AG09319 (cell line): ENCODE measurements around the gene MAP3K20.
"Not testable (repeated sequence)": the region's sequence is repeated elsewhere in the genome, so short reads cannot be mapped to it uniquely, and the experiment has no call there.

Experiments
- DNase-seq: peaks from one replicate; pipeline ENCODE4 v3.0.0-alpha.2; 2010; ENCODE audit warnings: low read depth; ENCODE audit errors: extremely low read depth
- TF ChIP-seq, protein P1 (sequence below): IDR thresholded peaks from 2 replicates; pipeline ENCODE4 v1.5.1; 2011; ENCODE audit warnings: low read depth, mild to moderate bottlenecking, inconsistent platforms, low read length, moderate library complexity

MAP3K20 gene

DNA sequence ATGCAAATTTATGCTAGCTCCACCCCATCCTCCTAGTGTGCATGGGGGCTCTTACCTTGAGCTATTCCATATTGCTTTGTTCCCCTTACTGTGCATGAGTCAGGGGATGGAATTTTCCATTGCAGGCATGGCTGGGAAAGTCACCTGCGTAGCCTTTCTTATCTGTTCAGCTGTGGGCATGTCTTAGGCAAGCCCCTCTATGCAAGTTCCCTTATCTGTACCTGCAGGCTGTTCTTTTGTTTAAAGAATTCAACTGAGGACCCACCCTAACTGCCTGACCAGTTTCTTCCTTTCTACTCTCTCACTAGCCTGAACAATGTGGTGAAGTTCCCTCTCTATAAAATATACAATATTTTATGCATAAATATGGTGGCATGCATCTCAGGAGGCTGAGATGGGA lies 224.8 kb downstream of the MAP3K20 start:
- DNase-seq: no peak
- TF ChIP-seq, protein P1, sequence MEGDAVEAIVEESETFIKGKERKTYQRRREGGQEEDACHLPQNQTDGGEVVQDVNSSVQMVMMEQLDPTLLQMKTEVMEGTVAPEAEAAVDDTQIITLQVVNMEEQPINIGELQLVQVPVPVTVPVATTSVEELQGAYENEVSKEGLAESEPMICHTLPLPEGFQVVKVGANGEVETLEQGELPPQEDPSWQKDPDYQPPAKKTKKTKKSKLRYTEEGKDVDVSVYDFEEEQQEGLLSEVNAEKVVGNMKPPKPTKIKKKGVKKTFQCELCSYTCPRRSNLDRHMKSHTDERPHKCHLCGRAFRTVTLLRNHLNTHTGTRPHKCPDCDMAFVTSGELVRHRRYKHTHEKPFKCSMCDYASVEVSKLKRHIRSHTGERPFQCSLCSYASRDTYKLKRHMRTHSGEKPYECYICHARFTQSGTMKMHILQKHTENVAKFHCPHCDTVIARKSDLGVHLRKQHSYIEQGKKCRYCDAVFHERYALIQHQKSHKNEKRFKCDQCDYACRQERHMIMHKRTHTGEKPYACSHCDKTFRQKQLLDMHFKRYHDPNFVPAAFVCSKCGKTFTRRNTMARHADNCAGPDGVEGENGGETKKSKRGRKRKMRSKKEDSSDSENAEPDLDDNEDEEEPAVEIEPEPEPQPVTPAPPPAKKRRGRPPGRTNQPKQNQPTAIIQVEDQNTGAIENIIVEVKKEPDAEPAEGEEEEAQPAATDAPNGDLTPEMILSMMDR: no peak

DNA sequence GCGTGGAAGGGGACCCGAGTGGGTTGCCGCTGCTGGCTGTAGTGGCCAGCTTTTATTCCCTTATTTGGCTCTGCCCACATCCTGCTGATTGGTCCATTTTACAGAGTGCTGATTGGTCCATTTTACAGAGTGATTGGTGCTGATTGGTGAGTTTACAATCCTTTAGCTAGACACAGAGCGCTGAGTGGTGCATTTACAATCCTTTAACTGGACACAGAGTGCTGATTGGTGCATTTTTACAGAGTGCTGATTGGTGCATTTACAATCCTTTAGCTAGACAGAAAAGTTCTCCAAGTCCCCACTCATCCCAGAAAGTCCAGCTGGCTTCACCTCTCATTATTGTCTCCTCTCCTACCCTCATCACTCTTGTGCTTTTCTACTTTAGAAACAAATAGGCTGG lies 225.9 kb downstream of the MAP3K20 start:
- not testable (repeated sequence) for DNase-seq

DNA sequence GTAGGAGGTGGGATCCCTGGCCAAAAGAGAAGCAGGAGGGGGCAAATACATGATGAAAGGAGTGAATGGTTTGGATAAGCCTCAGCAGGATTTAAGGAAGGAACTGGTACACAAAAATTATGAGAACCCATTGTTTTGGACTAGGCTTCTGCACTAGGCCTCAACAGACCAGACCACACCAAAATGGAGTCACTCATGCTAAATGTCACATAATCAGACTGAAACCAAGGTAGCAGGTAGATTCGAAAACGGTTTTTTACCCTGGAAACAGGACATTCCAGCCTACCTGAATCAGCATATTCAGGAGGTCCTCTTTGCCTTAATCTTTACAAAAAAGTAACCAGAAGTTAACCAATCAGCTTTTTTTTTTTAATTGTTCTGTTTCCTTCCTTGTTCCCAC lies 229.7 kb downstream of the MAP3K20 start:
- TF ChIP-seq, protein P1: no peak
- DNase-seq: no peak

DNA sequence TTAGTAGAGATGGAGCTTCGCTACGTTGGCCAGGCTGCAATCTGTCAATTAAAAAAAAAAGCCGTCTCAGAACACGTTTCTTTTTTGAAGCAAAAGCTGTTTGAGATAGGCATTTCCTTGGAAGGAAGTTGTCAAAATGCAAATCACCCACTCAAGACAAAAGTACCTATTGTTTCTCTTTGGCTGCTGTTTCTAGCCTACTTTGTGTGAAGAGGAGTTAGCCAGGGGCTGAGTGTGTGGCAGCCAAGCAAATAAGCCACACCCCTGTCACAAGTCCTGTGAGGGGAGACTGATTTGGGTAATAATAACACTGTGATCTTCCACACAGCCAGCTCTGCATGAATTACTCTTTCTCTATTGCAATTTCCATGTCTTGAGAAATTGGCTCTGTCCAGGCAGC lies 231.6 kb downstream of the MAP3K20 start:
- TF ChIP-seq, protein P1: no peak
- DNase-seq: no peak

DNA sequence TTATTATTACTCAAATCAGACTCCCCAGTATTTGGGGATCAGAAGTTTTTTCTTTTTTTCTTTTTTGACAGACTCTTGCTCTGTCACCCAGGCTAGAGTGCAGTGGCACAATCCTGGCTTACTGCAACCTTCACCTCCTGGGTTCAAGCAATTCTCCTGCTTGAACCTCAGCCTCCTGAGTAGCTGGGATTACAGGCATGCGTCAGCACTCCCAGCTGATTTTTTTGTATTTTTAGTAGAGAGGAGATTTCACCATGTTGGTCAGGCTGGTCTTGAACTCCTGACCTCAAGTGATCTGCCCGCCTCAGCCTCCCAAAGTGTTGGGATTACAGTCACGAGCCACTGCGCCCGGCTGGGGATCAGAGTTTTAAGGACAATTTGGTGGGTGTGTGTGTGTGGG lies 233.7 kb downstream of the MAP3K20 start:
- not testable (repeated sequence) for DNase-seq

DNA sequence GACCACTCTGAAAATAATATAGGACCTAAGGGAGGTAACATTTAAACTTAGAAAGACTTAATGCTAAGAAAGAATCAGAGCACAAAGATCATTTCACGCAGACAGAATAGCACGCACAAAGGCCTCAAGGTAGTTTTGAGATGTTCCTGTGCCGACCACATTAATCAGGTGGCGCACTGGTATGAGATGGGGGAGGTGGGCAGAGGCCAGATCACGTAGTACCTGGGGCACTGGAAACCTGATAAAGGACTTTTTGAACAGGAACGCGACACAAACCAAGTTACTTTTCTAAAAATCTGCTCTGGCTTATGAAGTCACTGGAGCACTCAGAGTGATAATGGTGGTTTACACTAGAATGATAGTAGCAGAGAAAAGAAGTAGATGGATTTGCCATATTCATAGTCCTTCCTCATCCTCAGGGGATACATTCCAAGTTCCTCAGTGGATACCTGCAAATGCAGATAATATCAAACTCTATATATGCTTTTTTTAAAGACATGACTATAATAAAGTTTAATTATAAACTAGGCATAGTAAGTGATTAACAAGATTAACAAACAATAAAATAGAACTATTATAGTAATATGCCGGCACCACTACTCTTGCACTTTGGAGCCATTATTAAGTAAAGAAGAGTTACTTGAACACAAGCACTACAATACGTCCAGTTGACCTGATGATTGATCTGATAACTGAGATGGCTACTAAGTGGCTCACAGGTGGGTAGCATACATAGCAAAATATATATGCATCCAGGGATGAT lies 236.4 kb downstream of the MAP3K20 start:
- TF ChIP-seq, protein P1: no peak
- DNase-seq: no peak
